Kidney capillary endothelial cell (primary cell): Measurements from ENCODE around the gene DLGAP4.
A peak's percentile ranks its signal among the peaks of the same experiment; 100 is the strongest.
"Not testable (repeated sequence)": the region's sequence is repeated elsewhere in the genome, so short reads cannot be mapped to it uniquely, and the experiment has no call there.

Experiments
- DNase-seq: peaks from one replicate; pipeline ENCODE4 v3.0.0-alpha.2; 2018; ENCODE audit warnings: low spot score

Gene DLGAP4

GRCh38 chr20:36499723-36500501 is 193.8 kb downstream of the DLGAP4 start:
- peak; percentile 90 for DNase-seq

GRCh38 chr20:36501367-36502006 is 195.3 kb downstream of the DLGAP4 start:
- DNase-seq: no peak

GRCh38 chr20:36504295-36504694 is 198.2 kb downstream of the DLGAP4 start:
- DNase-seq: no peak

- DNase-seq: no peak
These were observed 200.1 kb downstream of the DLGAP4 start for GRCh38 chr20:36506253-36506652.

- DNase-seq: no peak
These were observed 201.6 kb downstream of the DLGAP4 start for GRCh38 chr20:36507746-36508145.

- DNase-seq: no peak
These were observed 213.0 kb downstream of the DLGAP4 start for GRCh38 chr20:36519012-36519719.

GRCh38 chr20:36519944-36520343 is 213.8 kb downstream of the DLGAP4 start:
- no peak for DNase-seq

- no peak for DNase-seq
These were observed 215.4 kb downstream of the DLGAP4 start for GRCh38 chr20:36521526-36521925.

GRCh38 chr20:36522412-36522811 is 216.3 kb downstream of the DLGAP4 start:
- DNase-seq: not testable (repeated sequence)

GRCh38 chr20:36523341-36523740 is 217.2 kb downstream of the DLGAP4 start:
- no peak for DNase-seq

- no peak for DNase-seq
These were observed 219.7 kb downstream of the DLGAP4 start for GRCh38 chr20:36525620-36526365.

GRCh38 chr20:36526521-36527011 is 220.4 kb downstream of the DLGAP4 start:
- DNase-seq: no peak

- no peak for DNase-seq
These were observed 221.4 kb downstream of the DLGAP4 start for GRCh38 chr20:36527331-36528125.

- no peak for DNase-seq
These were observed 222.2 kb downstream of the DLGAP4 start for GRCh38 chr20:36528176-36528874.

- no peak for DNase-seq
These were observed 222.8 kb downstream of the DLGAP4 start for GRCh38 chr20:36528875-36529417.

GRCh38 chr20:36532388-36532787 is 226.2 kb downstream of the DLGAP4 start:
- DNase-seq: no peak

GRCh38 chr20:36532822-36533221 is 226.7 kb downstream of the DLGAP4 start:
- DNase-seq: no peak

GRCh38 chr20:36538026-36538722 is 232.0 kb downstream of the DLGAP4 start:
- no peak for DNase-seq

GRCh38 chr20:36540551-36541211 is 234.5 kb downstream of the DLGAP4 start:
- no peak for DNase-seq
